GM18861 (cell line): Measurements from ENCODE around the gene PIK3C2G.

ENCODE experiments used
- ATAC-seq: cut with Tn5 transposase; IDR thresholded peaks from one replicate; pipeline ENCODE4 v1.9.1; 2021; ENCODE audit not compliant: unreplicated experiment

Gene PIK3C2G

DNA sequence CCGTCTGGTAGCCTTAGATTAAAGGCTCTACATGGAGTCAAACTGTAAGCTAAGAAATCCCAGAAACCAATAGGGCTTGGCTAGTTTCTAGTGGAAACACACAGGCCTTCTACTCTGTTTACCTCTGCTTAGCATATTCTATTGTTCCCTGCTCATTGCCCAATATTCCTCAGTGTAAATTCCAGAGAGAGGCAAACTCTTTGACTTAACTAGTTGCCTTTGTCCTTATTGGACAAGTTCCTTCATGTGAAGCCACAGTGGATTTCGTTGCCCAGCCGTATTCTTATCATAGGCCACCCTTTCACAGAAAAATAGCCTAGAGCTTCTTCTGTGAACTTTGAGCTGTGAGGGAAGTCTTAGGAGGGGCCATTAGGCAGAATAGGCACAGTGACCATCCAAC lies 290.4 kb downstream of the PIK3C2G start:
- no peak for ATAC-seq

DNA sequence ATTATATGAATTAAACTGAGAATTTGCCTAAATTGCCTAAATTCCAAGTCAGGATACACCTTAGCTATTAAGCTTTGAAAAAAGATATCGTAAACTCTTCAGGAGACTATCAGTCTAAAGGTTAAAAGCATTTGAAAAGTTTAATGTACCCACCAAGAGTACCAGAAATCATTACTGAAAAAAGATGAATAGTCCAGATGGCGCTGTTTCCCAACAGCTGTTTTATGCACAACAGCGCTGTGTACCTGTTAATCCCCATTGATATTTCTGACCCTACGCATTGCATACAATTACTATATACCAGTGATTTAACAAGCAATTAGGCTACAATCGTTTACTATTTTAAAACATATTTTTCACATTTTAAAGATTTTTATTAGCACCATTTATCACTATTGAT lies 291.5 kb downstream of the PIK3C2G start:
- no peak for ATAC-seq

DNA sequence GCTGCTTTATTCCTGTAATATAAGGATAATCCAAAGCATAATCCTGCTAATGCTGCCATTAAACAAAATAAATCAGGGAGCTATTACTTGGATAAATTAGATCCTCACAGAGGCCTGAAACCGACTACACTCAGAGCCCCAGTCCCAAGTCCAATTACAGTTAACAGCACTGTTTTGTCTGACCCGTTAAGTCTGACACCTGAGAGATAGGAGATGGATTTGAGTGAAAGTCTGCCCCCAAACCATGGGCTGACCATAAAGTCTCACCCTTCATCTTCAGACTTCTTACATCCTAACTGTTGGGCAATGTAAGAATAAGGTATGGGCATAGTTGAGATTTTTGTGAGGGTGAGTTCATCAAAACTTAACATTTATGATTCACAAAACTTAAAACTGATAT lies 294.8 kb downstream of the PIK3C2G start:
- no peak for ATAC-seq

DNA sequence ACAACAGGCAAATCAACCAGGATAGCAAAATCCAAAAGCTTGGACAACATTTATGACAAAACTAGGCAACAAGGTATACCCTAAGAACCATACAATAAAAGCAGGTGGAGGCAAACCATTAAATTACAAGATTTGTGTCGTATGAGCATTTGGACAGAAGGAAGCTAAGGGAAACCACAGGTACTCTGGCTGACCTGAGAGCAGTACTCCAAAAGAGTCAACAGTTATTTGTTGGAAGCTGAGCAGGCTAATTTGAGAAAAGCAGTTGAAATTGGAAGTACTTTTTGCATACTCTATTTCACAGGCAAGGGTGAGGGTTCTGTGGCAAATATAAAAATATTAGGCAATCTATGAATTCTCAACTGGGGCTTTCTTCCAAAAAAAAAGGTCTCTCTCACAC lies 297.9 kb downstream of the PIK3C2G start:
- ATAC-seq = no peak

DNA sequence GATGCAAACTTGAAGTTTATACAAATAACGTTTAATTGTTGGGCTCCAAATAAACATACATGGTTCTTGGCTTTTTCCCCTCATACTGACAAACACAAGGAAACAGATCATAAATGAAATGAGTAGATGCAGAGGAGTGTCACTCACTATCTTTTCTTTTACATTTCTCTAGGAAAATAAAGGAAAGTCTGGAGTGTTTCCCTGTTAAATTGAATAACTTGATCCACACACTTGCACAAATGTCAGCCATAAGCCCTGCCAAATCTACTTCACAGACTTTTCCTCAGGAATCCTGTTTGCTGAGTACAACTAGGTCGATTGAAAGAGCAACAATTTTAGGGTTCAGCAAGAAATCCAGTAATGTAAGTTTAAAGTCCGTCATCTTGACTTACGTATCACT lies 301.2 kb downstream of the PIK3C2G start:
- no peak for ATAC-seq

DNA sequence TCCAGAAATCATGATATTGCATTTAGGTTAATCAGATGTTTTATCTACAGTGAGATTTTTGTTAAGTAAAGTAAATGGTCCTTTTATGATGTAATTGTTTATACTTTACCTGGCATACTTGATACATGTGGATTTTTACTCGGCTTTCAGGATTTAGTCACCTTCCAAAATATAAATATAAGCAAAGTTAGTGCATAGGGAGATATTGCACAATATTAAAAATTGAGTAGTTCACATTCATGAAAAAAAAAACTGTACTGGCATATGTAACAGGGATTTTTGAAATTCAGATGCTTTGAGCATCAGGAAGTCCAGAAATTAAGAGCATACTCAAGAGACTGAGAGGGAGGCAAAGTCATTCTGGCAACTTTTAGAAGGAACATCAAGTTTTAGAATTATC lies 303.0 kb downstream of the PIK3C2G start:
- ATAC-seq = no peak

DNA sequence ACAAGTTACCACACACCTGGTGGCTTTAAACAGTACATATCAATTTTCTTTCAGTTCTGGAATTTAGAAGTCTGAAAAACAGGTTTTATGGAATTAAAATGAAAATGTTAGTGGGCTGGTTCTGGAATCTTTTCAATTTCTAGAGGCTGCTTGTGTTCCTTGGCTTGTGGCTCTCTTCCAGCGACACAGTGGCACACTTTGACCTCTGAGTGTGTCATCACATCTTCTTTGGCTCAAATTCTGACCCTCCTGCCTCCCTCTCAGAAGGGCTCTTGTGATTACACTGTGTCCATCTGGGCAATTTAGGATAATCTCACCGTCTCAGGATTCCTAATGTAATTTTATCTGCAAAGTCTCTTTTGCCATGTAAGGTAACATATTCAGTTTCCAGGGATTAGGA lies 306.5 kb downstream of the PIK3C2G start:
- no peak for ATAC-seq

DNA sequence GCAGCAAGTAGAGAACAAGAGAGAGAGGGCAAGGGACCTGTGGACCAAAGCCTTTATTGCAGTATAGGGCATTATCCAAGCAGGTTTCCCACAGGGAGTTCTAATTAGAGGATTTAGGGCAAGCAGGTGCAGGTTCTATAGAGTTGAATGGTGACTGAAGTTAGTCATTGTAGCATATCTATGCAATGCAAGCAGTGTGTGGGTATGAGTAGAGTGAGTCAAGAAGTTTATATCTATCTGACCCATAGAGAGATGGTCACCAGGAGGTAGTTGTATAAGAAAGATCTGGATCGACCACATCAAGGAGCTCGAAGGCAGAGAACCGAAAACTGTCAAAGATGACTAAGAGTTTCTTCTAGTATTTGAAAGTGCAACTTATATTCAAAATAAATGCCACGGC lies 309.2 kb downstream of the PIK3C2G start:
- no peak for ATAC-seq

DNA sequence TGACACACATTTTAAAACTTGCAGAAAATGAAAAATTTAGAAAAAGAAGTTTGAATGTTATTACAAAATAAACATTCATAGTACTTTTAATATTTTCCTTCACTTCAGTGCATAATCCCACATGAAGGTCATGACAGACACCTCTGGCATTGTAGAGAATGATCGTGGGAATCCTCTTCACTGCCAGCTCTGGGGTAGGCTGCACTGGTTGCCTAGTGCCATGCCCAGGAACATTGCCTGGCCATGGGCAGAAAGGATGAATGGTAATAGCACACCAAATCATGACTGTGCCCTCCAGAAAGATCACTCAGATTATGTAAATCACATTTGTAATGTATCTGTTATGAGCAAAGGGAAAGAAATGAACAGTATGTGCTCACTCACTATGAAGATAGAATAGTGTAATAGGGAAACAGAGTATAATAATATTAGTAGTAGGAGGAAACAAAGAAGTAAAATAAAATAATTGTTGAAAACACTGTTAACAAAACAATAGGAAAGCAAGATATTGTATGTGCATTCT lies 314.8 kb downstream of the PIK3C2G start:
- no peak for ATAC-seq

DNA sequence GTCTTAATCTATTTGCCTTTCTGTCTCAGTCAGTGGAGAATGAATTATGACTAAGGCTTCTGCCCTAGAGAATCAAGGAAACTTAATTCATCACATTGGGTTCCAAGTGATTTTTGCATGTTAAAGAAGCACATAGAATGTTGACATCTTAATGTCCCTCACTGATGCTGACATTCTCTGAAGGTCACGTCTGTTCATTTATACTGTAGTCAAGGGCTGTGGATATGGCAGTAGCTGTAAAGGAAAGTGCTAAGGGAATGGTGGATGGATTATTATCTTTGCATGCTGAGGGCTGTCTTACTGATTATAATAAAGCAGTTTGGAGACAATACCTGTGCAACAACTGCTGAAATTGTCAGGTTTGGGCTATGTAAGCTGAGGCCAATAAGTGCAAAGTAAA lies 315.3 kb downstream of the PIK3C2G start:
- ATAC-seq = no peak

DNA sequence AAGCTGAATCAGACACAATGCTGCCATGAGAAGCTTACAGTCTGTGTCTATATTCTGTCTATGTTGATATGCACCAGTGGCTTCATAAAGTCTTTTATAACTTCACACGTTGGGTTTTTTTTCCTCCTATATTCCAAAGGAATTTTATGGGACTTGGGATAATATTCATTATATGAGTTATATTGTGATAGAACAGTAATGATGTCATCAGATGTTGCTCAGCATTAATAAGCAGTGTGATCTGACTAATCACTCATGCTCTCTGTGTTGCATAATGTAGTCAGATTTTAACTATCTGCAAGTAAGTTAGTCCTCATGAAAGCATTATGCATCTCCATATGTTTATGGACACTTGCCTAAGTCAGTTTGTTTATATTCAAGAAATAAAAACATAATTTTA lies 316.9 kb downstream of the PIK3C2G start:
- ATAC-seq = no peak

DNA sequence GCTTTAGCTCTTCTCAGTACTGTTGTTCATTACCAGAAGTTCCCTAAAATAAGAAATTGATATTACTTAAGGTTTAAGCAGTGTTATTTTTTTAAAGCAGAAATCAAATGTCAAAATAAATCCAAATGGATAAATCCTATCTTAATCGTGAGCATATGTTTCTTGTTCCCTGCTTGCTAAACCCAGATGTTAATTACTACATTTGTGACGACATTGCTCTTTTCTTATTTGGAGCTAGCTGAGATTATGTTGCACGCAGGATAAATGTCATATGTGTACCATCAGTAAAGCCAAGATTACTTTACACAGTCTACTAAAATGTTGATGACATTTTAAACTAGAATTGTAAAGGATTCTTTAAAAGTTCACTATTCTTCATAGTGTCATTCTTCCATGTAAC lies 319.0 kb downstream of the PIK3C2G start:
- ATAC-seq = no peak

DNA sequence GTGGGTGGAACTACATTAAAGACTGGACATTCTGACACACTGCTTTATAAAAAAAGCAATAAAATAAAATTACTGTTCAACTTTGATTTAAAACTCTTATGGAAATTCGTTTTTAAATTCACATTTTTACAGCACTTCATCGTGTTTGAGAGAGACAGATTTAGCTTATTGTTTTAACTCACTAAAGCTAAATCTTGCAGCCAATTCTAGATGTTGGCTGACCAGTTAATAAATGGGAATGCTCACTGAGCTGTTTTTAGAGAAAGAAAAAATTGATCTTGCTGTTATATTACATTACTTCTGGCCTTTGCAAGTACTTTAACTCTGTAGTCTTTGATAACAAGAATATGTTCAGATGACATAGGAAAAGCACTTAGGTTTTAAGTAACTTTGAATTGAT lies 319.4 kb downstream of the PIK3C2G start:
- ATAC-seq = no peak

DNA sequence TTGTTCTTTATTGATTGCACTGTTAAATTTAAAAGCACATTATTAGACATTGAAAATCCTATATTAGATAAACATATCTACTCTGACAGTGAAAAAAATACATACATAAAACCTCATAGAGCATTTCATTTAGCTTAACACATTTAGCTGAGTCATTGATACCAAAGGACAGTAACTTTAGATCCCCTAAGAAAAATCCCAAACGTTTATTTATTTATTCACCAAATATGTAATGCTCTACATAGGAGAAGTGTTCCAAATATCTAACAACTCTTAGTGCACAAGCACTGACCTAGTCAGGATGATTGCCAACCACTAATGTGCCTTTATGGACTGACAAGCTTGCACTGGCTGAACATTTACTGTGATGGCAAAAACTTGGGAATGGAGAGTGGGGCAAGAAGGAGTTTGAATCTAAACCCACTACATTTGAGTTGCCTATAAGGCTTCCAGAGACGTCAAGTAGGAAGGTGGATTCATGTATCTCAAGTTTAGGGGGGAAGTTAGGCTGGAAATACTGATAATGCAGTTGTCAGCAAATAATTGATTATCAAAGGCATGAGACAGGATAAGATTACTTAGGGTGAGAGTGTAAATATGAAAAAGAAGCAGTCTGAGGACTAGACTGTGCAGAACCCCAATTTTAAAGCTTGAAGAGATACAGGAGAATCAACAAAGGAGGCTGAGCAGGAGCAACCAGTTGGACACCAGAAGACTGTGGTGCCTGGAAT lies 320.1 kb downstream of the PIK3C2G start:
- ATAC-seq = no peak

DNA sequence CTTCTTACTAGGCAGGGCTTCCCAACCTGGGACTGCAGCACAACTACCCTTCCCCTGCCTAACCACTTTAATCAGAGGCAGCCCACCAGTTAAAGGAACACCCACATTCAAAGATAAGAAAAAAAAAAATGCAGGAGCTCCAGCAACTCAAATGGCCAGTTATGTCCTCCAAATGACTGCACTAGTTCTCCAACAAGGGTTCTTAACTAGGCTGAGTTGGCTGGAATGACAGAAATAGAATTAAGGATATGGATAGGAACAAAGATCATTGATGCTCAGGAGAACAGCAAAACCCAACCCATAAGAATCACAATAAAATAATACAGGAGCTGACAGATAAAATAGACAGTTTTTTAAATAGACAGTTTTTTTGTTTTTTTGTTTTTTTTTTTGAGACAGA lies 322.3 kb downstream of the PIK3C2G start:
- ATAC-seq = no peak

DNA sequence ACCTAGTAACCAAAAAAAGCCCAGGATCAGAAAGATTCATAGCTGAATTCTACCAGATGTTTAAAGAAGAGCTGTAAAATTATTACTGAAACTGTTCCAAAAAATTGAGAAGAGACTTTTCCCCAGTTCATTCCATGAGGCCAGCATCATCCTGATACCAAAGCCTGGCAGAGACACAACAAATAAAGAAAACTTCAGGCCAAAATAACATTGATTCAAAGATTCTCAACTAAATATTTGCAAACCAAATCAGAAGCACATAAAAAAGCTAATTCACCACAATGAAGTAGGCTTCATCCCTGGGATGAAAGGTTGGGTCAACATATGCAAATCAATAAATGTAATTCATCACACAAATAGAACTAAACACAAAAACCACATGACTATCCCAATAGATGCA lies 325.3 kb downstream of the PIK3C2G start:
- no peak for ATAC-seq

DNA sequence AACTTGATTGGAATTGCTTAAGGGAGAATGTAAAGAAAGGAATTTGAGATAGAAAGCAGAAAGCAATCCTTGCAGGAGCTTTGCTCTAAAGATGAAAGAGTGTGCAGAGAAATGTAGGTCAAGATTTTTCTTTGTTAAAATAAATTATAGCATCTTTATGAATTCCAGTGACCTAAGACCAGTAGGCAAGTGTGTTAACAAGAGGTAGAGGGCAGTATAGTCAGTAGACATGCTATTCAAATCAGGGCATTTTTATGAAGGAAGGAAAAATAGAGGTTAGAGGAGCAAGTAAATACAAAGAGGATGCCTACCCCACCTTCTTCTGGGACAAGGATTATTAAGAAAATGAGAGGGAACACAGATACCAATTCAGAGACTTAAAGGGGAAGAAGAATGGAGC lies 328.0 kb downstream of the PIK3C2G start:
- no peak for ATAC-seq

DNA sequence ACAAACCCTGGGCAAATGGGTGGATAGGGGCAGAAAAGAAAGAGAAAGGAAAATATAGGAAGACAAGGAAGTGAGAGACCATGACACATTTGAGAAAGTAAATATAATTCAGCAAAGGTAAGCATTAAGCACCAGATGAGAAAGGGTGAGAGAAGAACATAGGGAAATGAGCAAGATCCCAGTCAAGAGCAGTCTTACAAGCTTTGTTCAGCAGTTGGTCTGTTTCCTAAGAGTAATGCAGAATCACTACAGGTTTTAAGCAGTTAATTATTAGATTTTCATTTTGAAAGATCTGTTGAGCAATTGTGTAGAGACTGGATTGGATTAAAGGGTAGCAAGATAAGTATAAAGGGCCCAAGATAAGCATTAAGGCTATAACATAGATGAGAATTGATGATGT lies 330.2 kb downstream of the PIK3C2G start:
- no peak for ATAC-seq

DNA sequence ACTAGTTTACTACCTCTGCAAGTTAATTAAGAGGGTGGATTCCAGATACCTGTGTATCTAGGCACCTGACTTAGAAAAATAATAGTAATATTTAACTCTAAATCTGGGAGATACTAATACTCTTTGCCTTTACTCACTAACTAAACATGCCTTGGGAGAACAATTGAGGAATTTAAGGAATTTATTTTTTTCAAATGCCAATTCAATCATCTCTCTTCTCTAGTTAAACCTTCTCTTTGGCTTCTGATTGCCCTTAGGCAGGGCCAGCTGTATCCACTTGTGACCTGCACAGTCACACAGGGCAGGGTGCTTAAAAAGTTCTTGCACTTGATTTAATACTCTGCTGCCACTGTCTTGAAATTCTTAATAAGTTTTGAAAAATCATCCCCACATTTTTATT lies 334.1 kb downstream of the PIK3C2G start:
- ATAC-seq = no peak

DNA sequence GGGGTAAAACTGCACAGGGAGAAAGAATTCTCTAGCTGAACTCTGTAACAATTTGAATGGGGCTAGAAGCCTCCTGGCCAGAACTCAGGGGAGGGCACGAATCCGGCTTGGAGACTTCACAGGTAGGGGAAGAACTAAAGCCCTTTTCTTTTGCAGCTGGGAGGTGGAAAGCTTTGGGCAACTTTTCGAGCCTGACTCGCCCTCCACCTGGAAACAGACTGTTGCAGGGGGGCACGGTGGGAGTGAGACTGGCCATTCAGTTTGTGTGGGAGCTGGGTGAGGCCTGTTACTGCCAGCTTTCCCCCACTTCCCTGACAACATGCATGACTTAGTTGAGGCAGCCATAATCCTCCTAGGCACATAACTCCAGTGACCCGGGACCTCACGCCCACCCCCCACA lies 340.6 kb downstream of the PIK3C2G start:
- no peak for ATAC-seq

DNA sequence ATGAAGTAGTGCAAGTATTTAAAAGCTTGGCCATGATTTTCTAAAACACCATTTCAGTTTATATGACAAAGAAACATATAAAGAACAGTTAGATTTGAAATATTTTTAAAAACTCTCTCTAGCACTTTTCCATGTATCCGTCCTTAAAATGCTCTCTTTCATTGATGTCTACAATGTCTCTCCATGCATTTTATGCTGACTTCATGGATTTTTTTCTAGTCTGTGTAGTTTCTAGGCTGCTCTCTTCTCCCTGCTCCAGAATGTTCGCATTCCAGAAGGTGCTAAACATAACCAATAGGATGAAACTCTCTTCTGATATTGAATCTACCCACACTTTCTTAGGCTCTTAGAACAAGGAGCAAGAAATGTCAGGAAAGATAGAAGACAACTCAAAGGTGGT lies 351.7 kb downstream of the PIK3C2G start:
- ATAC-seq = no peak

DNA sequence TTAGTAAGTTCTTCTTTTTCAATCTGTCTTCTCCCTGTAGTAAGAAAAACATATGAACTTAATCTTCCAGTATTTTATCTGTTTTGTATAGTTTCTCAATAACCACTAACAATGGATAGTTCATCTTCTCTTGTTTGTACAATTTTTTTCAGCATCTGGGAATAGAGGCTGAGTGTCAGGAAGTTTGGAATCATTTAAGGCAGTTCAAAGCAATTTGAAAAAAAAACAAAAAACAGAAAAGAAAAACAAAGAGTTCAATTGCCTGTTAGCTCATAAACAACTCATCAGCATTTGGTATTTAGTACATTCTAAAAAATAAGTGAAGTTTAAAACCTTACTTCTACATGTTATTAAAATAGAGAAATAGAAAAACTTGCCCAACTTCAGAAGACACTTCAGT lies 359.7 kb downstream of the PIK3C2G start:
- no peak for ATAC-seq

DNA sequence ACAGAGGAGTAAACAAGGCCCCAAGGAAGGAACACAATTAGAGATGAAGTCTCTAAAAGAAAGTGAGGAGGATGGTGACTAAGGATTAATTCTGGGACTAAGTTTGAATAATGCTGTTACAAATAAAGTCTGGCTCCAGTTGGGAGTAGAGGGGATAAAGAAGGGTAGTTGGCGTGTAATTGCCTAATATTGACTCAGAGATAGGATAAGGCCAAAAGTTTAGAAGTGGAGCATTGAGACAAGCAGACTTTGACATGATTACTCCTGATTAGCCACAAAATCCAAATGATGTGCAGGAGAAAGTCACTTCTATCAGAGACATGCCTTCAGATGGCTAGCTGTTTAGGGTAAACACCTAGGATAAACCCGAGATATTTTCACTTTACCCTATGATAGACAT lies 368.1 kb downstream of the PIK3C2G start:
- ATAC-seq = no peak
